Subcutaneous abdominal adipose tissue (tissue), 5 donors: ENCODE measurements around the gene SIM2.

Experiments
- H3K27ac ChIP-seq: one replicate; pipeline ENCODE4 v1.7.0; 2013; ENCODE audit warnings: low read depth, mild to moderate bottlenecking, inconsistent platforms, low read length, moderate library complexity
- H3K27me3 ChIP-seq, 5 donors: one replicate each; pipeline ENCODE4 v1.7.0; 2013; ENCODE audit warnings: low read length in 5 of 5, inconsistent platforms in 1 of 5; ENCODE audit not compliant: control insufficient read depth in 5 of 5, insufficient read depth in 4 of 5
- H3K36me3 ChIP-seq, 5 donors: one replicate each; pipeline ENCODE4 v1.7.0; 2013; ENCODE audit warnings: low read length in 5 of 5; ENCODE audit not compliant: control insufficient read depth in 5 of 5, insufficient read depth in 5 of 5
- H3K4me1 ChIP-seq, 5 donors: one replicate each; pipeline ENCODE4 v1.7.0; 2013; ENCODE audit warnings: low read length in 5 of 5, mild to moderate bottlenecking in 3 of 5, moderate library complexity in 1 of 5; ENCODE audit not compliant: control insufficient read depth in 5 of 5, insufficient read depth in 5 of 5
- H3K4me3 ChIP-seq, 5 donors: one replicate each; pipeline ENCODE4 v1.7.0; 2013; ENCODE audit warnings: low read length in 5 of 5, low read depth in 1 of 5
- H3K9ac ChIP-seq, 5 donors: one replicate each; pipeline ENCODE4 v1.7.0; 2013; ENCODE audit warnings: low read length in 5 of 5, mild to moderate bottlenecking in 4 of 5, moderate library complexity in 3 of 5
- H3K9me3 ChIP-seq, 5 donors: one replicate each; pipeline ENCODE4 v1.7.0; 2013; ENCODE audit warnings: low read length in 5 of 5; ENCODE audit not compliant: control insufficient read depth in 5 of 5
- donor health status: healthy.
- donor health status: healthy.
- donor health status: healthy.
- donor health status: healthy.
- donor health status: healthy.

Gene SIM2

GRCh38 chr21:36724660-36725059 lies 25.7 kb downstream of the SIM2 start:
- Histone ChIP-seq H3K4me3 (no peak overlapping the region), H3K27ac (no peak overlapping the region), H3K27me3 (peaks cover 0 to 26% (median 16%) of the 10 kb centered on the region in 5 donors), H3K4me1 (no peaks in the 10 kb centered on the region), H3K36me3 (no peaks in the 10 kb centered on the region), H3K9me3 (no peaks in the 10 kb centered on the region), H3K9ac (no peak overlapping the region)

GRCh38 chr21:36725793-36726386 lies 27.0 kb downstream of the SIM2 start:
- Histone ChIP-seq H3K9ac (no peak overlapping the region), H3K4me1 (no peaks in the 10 kb centered on the region), H3K9me3 (no peaks in the 10 kb centered on the region), H3K27ac (no peak overlapping the region), H3K27me3 (peaks cover 0 to 28% (median 17%) of the 10 kb centered on the region in 5 donors), H3K4me3 (no peak overlapping the region), H3K36me3 (no peaks in the 10 kb centered on the region)

DNA sequence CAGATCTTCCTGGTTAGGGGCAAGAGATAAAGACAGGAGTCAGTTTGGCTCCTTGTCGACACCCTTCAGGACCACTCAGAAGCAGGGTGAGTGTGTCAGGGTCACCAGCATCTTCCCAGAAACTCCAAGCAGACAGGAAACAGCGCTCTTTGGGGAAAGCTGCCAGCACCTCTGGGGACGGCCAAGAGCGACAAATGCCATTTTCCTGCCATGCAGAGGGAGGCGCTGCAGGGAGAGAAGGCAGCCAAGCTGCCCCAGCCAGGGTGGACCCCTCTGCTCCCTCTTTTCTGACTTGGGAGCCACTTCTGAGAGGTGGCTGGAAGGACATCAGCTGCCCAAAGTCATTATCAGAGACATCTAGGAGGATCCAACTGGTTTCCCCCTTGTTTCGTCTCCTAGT lies 29.0 kb downstream of the SIM2 start:
- Histone ChIP-seq H3K9me3 (no peaks in the 10 kb centered on the region), H3K36me3 (no peaks in the 10 kb centered on the region), H3K27me3 (peaks cover 0 to 22% (median 16%) of the 10 kb centered on the region in 5 donors), H3K4me1 (no peaks in the 10 kb centered on the region), H3K4me3 (no peak overlapping the region), H3K9ac (no peak overlapping the region), H3K27ac (no peak overlapping the region)

DNA sequence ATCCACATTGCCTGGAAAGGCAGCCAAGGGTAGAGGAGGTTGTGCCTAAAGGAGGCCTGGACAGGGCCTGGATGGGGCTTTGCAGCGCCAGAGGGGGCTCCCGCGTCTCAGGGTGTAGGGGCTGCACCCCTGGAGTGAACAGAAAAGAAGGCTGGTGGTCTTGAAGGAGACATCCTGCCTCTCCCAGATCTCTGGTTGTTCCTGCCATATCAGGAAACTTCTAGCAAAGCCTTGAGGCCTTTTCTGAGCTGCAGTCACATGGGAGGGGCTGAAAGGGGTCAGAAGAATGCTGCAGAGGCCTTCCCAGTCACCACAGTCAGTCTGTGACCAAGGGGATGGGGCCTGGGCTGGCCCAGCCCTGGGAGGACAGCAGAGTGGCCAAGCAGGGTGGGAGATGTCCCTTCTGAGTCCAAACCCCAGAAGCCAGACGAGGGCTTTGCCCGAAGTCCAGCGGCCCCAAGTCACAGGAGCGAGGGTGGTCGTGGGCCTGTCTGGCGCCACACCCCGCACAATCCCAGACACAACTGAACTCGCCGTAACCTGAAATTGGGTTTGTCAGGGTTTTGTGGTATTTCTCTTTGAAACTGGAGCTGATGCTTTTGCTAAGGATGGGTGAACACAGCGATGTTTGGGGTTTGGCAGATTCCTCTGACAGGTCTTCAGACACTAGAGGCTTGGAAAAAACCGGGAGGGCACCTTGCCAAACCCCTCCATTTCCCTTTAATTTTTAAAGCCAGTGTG lies 29.6 kb downstream of the SIM2 start:
- Histone ChIP-seq H3K36me3 (no peaks in the 10 kb centered on the region), H3K27me3 (peaks cover 0 to 20% (median 11%) of the 10 kb centered on the region in 5 donors), H3K4me3 (no peak overlapping the region), H3K9ac (no peak overlapping the region), H3K9me3 (no peaks in the 10 kb centered on the region), H3K27ac (no peak overlapping the region), H3K4me1 (no peaks in the 10 kb centered on the region)

DNA sequence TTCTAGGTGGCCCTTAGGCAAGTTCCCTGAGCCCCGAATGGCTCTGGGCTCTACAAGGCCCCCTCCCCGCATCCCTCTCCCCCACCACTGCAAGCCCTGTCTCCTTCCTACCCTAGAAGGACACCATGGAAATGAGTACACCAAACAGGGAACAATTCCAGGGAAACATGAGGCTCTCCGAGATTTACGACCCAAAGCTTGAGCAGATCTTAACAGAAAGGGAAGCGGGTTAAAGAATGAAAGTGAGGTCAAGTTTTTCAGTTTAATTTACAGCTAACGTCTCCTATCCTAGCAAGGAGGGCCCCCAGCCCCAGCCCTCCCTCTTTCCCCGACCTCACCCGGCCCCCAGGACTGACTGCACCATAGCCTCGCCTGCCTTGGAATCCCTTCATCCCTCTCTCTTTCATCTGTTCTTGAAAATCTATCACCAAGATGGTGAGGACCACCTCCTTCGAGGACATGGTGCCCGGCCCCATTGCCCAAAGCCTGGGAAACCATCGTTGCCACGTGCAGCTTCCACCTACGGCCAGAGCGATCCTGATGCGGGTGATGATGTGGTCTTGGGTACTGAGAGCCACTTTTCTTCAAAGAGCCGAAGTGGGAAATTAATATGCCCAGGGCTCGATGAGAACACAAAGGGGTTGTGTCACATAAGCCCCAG lies 30.5 kb downstream of the SIM2 start:
- no peak overlapping the region for H3K27ac ChIP-seq
- no peaks in the 10 kb centered on the region for H3K4me1 ChIP-seq
- H3K9me3 ChIP-seq: no peaks in the 10 kb centered on the region
- no peak overlapping the region for H3K9ac ChIP-seq
- H3K36me3 ChIP-seq: no peaks in the 10 kb centered on the region
- peaks cover 0 to 21% (median 12%) of the 10 kb centered on the region in 5 donors for H3K27me3 ChIP-seq
- no peak overlapping the region for H3K4me3 ChIP-seq

DNA sequence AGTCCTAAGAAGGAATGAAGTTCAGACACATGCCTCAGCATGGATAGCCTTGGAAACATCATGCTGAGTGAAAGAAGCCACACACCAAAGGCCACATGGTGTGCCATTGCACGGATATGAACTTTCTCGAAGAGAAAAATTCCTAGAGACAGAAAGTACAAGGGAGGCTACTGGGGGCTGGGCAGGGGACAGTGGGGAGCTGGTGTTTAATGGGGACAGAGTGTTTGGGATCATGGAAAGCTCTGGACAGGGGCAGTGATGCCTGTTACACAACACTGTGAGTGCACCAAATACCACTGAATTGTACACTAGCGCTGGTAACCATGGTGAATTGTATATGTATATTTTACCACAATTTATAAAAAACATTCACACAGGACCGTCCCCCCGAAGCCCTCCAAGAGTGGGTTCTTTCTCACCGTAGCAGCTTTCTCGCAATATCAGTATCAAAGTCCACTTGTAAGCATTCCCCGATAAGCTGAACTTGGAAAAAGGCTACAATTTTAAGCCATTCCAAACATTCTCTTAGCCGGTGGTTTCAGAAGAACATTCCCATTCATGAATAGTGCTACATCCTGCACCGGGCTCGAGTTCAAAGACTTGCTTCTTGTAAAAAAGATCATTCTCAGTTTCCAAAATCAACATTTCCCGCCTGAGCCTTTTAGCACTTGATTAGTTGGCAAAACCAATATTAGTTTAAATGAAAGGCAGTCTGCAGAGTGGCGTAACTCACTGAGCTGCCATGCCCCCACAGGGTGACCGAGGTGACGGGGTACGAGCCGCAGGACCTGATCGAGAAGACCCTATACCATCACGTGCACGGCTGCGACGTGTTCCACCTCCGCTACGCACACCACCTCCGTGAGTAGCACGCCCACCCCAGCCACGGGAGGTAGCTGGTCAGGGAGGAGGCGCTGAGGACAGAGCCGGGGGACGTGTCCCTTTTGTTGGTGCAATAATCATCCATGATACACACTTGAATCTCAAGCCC lies 31.7 kb downstream of the SIM2 start:
- H3K36me3 ChIP-seq: no peaks in the 10 kb centered on the region
- H3K27me3 ChIP-seq: peaks cover 0 to 27% (median 21%) of the 10 kb centered on the region in 5 donors

DNA sequence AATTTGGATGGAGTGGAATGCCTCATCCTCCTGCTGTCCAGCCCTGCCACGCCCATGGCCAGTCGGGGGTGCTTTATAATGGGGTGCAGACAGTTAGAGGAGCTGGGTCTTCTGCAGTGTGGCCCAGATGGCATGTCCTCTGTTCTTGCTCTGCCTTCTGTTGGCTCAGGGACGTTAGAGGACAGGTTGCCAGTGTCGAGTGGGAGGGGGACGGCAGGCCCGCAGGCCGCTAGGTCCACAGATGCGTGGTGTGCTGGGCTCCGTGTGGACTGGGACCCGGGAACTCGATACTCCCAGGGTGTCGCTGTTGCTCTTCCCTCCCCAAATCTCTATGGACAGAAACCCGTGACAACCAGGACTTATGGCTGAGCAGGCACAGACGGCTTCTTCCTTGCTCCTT lies 33.3 kb downstream of the SIM2 start:
- peaks cover 0 to 27% (median 22%) of the 10 kb centered on the region in 5 donors for H3K27me3 ChIP-seq
- no peaks in the 10 kb centered on the region for H3K36me3 ChIP-seq

More for the DNA sequence above, 31.7 kb downstream of the SIM2 start:
- Histone ChIP-seq H3K4me3 (no peak overlapping the region), H3K27ac (no peak overlapping the region), H3K4me1 (no peaks in the 10 kb centered on the region), H3K9me3 (peaks cover 0 to 7% (median 0%) of the 10 kb centered on the region in 5 donors), H3K9ac (no peak overlapping the region)

GRCh38 chr21:36732761-36733160 lies 33.8 kb downstream of the SIM2 start:
- no peak overlapping the region for H3K4me3 ChIP-seq
- H3K9ac ChIP-seq: no peak overlapping the region
- H3K27ac ChIP-seq: no peak overlapping the region
- peaks cover 0 to 27% (median 25%) of the 10 kb centered on the region in 5 donors for H3K27me3 ChIP-seq
- peaks cover 0 to 7% (median 0%) of the 10 kb centered on the region in 5 donors for H3K9me3 ChIP-seq
- no peaks in the 10 kb centered on the region for H3K4me1 ChIP-seq
- H3K36me3 ChIP-seq: no peaks in the 10 kb centered on the region

More for the DNA sequence above, 33.3 kb downstream of the SIM2 start:
- Histone ChIP-seq H3K4me1 (no peaks in the 10 kb centered on the region), H3K9me3 (peaks cover 0 to 7% (median 0%) of the 10 kb centered on the region in 5 donors), H3K27ac (no peak overlapping the region), H3K4me3 (no peak overlapping the region), H3K9ac (no peak overlapping the region)

- Histone ChIP-seq H3K4me3 (no peak overlapping the region), H3K4me1 (no peaks in the 10 kb centered on the region), H3K36me3 (no peaks in the 10 kb centered on the region), H3K9ac (no peak overlapping the region), H3K27ac (no peak overlapping the region), H3K27me3 (peaks cover 0 to 27% (median 25%) of the 10 kb centered on the region in 5 donors), H3K9me3 (peaks cover 0 to 7% (median 0%) of the 10 kb centered on the region in 5 donors)
Observed at GRCh38 chr21:36733857-36734256, 34.9 kb downstream of the SIM2 start.
